IMR-90 (cell line): ENCODE measurements around the gene GAPVD1. TPM values are rescaled to one million over a fixed set of nuclear protein-coding genes. Genes with fewer than 3 reads are reported as not detected.

Experiments
- ATAC-seq: fragments of 200-7000 bp; cut with Tn5 transposase; 2 replicates; pipeline ENCODE4 v1.9.1; 2020; ENCODE audit warnings: low read depth, mild to moderate bottlenecking, moderate library complexity
- BruUV-seq: library from RNA; stranded (reverse); fragments of 400-500 nt; replicated peaks from 2 replicates; lab custom pipeline; 2021; lab: Mats Ljungman, UMichigan
- CTCF ChIA-PET: fragments of 300-600 bp; formaldehyde crosslinking; extraction: SDS; loops from one replicate; lab custom pipeline; 2021; ENCODE audit warnings: antibody characterized with exemption; lab: Yijun Ruan, JAX
- POLR2A ChIA-PET: fragments of 300-600 bp; sonication (Branson Sonifier 250); formaldehyde crosslinking; loops from one replicate; lab custom pipeline; 2022; ENCODE audit warnings: antibody characterized with exemption; ENCODE audit not compliant: unreplicated experiment; lab: Charles Lee
- DNase-seq: peaks from one replicate; pipeline ENCODE4 v3.0.0; 2013
- H2AFZ ChIP-seq: replicated peaks from 2 replicates; pipeline ENCODE3; 2013; ENCODE audit warnings: low read length, mild to moderate bottlenecking; ENCODE audit not compliant: poor library complexity
- H2AK5ac ChIP-seq: 2 replicates; pipeline ENCODE4 v1.6.1; 2013; ENCODE audit warnings: low read depth, low read length, inconsistent platforms
- H2AK9ac ChIP-seq: replicated peaks from 2 replicates; pipeline ENCODE3; 2013; ENCODE audit warnings: mild to moderate bottlenecking, low read depth, low read length, moderate library complexity; ENCODE audit not compliant: poor library complexity
- H2BK120ac ChIP-seq: 2 replicates; pipeline ENCODE4 v1.6.1; 2013; ENCODE audit warnings: low read depth, low read length, inconsistent platforms
- H2BK15ac ChIP-seq: 3 replicates; pipeline ENCODE4 v1.6.1; 2013; ENCODE audit warnings: low read depth, low read length, inconsistent platforms
- H2BK20ac ChIP-seq: 2 replicates; pipeline ENCODE4 v1.6.1; 2013; ENCODE audit warnings: low read depth, mild to moderate bottlenecking, inconsistent platforms, low read length, moderate library complexity
- H2BK5ac ChIP-seq: 2 replicates; pipeline ENCODE4 v1.6.1; 2013; ENCODE audit warnings: mild to moderate bottlenecking, low read depth, low read length, inconsistent platforms; ENCODE audit not compliant: poor library complexity, severe bottlenecking
- H3K14ac ChIP-seq: replicated peaks from 2 replicates; pipeline ENCODE4 v1.6.1; 2013; ENCODE audit warnings: low read depth, low read length, inconsistent platforms
- H3K18ac ChIP-seq: 2 replicates; pipeline ENCODE4 v1.6.1; 2013; ENCODE audit warnings: low read depth, low read length, control low read depth
- H3K23ac ChIP-seq: 2 replicates; pipeline ENCODE4 v1.6.1; 2013; ENCODE audit warnings: low read depth, low read length, inconsistent platforms
- H3K27ac ChIP-seq: 2 replicates; pipeline ENCODE4 v1.5.1; 2013; ENCODE audit warnings: mild to moderate bottlenecking, control low read depth, low read length; ENCODE audit not compliant: insufficient read depth
- H3K27me3 ChIP-seq: 2 replicates; pipeline ENCODE4 v1.6.1; 2013; ENCODE audit warnings: low read length; ENCODE audit not compliant: control insufficient read depth, insufficient read depth
- H3K36me3 ChIP-seq: 2 replicates; pipeline ENCODE4 v1.6.1; 2013; ENCODE audit warnings: low read length, mixed read lengths; ENCODE audit not compliant: control insufficient read depth, insufficient read depth
- H3K4ac ChIP-seq: 2 replicates; pipeline ENCODE4 v1.6.1; 2013; ENCODE audit warnings: low read depth, low read length, inconsistent platforms
- H3K4me1 ChIP-seq: 2 replicates; pipeline ENCODE4 v1.6.1; 2013; ENCODE audit warnings: low read length, mixed read lengths; ENCODE audit not compliant: control insufficient read depth, insufficient read depth
- H3K4me2 ChIP-seq: 2 replicates; pipeline ENCODE4 v1.6.1; 2013; ENCODE audit warnings: low read depth, mild to moderate bottlenecking, control low read depth, low read length, moderate library complexity
- H3K4me3 ChIP-seq: 2 replicates; pipeline ENCODE4 v1.5.1; 2013; ENCODE audit warnings: low read depth, mild to moderate bottlenecking, control low read depth, low read length, moderate library complexity; ENCODE audit not compliant: insufficient read depth
- H3K56ac ChIP-seq: 2 replicates; pipeline ENCODE4 v1.6.1; 2013; ENCODE audit warnings: low read length, inconsistent platforms; ENCODE audit not compliant: insufficient read depth; ENCODE audit errors: extremely low read depth
- H3K79me1 ChIP-seq, 2 experiments: 2 replicates each; pipeline ENCODE4 v1.6.1; 2013; ENCODE audit warnings: low read length in 2 of 2, inconsistent platforms in 1 of 2, low read depth in 1 of 2
- H3K9ac ChIP-seq: 2 replicates; pipeline ENCODE4 v1.6.1; 2013; ENCODE audit warnings: low read depth, low read length, control low read depth
- H3K9me1 ChIP-seq: 2 replicates; pipeline ENCODE4 v1.6.1; 2013; ENCODE audit warnings: low read length, inconsistent platforms; ENCODE audit not compliant: insufficient read depth
- H3K9me3 ChIP-seq: 2 replicates; pipeline ENCODE4 v1.6.1; 2013; ENCODE audit warnings: low read length; ENCODE audit not compliant: control insufficient read depth, insufficient read depth
- H4K20me1 ChIP-seq: 2 replicates; pipeline ENCODE4 v1.6.1; 2013; ENCODE audit warnings: low read length, inconsistent platforms; ENCODE audit not compliant: insufficient read depth
- H4K5ac ChIP-seq: 2 replicates; pipeline ENCODE4 v1.6.1; 2013; ENCODE audit warnings: mild to moderate bottlenecking, low read depth, low read length, control low read depth
- H4K8ac ChIP-seq, 2 experiments: 2 replicates each; pipeline ENCODE4 v1.6.1; 2013; ENCODE audit warnings: low read depth in 2 of 2, low read length in 2 of 2, control low read depth in 1 of 2, inconsistent platforms in 1 of 2
- H4K91ac ChIP-seq: 2 replicates; pipeline ENCODE4 v1.6.1; 2013; ENCODE audit warnings: low read depth, low read length, inconsistent platforms; ENCODE audit not compliant: insufficient read depth
- CEBPB ChIP-seq: IDR thresholded peaks from 2 replicates; pipeline ENCODE4 v1.6.1; 2012; ENCODE audit warnings: low read depth, low read length, improper control_type of control experiment
- FOS ChIP-seq: fragments of 150-350 bp; IDR thresholded peaks from 2 replicates; pipeline ENCODE4 v1.6.1; 2016; ENCODE audit warnings: low read depth, low read length
- MAFK ChIP-seq: IDR thresholded peaks from 2 replicates; pipeline ENCODE4 v1.6.1; 2012; ENCODE audit warnings: low read depth, low read length, improper control_type of control experiment
- MAZ ChIP-seq: IDR thresholded peaks from 2 replicates; pipeline ENCODE4 v1.6.1; 2012; ENCODE audit warnings: low read depth, mild to moderate bottlenecking, low read length, improper control_type of control experiment, moderate library complexity, borderline replicate concordance
- MXI1 ChIP-seq: IDR thresholded peaks from 2 replicates; pipeline ENCODE4 v1.6.1; 2012; ENCODE audit warnings: low read depth, mild to moderate bottlenecking, low read length, moderate library complexity, borderline replicate concordance
- POLR2A ChIP-seq: IDR thresholded peaks from 2 replicates; pipeline ENCODE4 v1.6.1; 2012; ENCODE audit warnings: mild to moderate bottlenecking, low read depth, low read length
- RFX5 ChIP-seq: IDR thresholded peaks from 2 replicates; pipeline ENCODE4 v1.8.0; 2012; ENCODE audit warnings: low read depth, mild to moderate bottlenecking, low read length, moderate library complexity
- WGBS, 2 experiments: methylation state at CpG; one replicate each; pipeline versions ENCODE4 v1.1.5 to v1.1.7; 2013; ENCODE audit warnings: missing lambda C conversion rate in 2 of 2; ENCODE audit not compliant: insufficient read length in 1 of 2; ENCODE audit errors: extremely low coverage in 2 of 2; 5-methylcytosine and 5-hydroxymethylcytosine counted together
- dilution Hi-C: fragments of 300-500 bp; cut with HindIII; formaldehyde crosslinking; loops from one replicate; pipeline ENCODE4 v1.14.3; 2018; ENCODE audit warnings: low sequenced_read_pairs; ENCODE audit not compliant: unreplicated experiment
- in situ Hi-C: fragments of 300-500 bp; cut with MboI; formaldehyde crosslinking; loops from 3 replicates; pipeline ENCODE4 v1.14.3; 2019; ENCODE audit warnings: low sequenced_read_pairs, inconsistent platforms, mixed read lengths
- intact Hi-C: fragments of 100-400 bp; cut with micrococcal nuclease; formaldehyde crosslinking; loops from 2 replicates; pipeline ENCODE4 v1.10.0; 2022
- polyA plus RNA-seq, 3 experiments: library from polyadenylated mRNA; depleted of rRNA; stranded (reverse); fragments of >200 nt; gene quantifications; 2 replicates each; pipeline ENCODE4 v1.2.3, GENCODE V29; 2012; ENCODE audit warnings: low replicate concordance in 1 of 3
- total RNA-seq: library from RNA; depleted of rRNA; stranded (reverse); fragments of >200 nt; gene quantifications from 2 replicates; pipeline ENCODE4 v1.2.3, GENCODE V29; 2012

The GAPVD1 gene
- total and polyA plus RNA-seq, 2 of the 4 experiments (the other 2 are of a cell fraction): 13.8 to 50.9 TPM

DNA sequence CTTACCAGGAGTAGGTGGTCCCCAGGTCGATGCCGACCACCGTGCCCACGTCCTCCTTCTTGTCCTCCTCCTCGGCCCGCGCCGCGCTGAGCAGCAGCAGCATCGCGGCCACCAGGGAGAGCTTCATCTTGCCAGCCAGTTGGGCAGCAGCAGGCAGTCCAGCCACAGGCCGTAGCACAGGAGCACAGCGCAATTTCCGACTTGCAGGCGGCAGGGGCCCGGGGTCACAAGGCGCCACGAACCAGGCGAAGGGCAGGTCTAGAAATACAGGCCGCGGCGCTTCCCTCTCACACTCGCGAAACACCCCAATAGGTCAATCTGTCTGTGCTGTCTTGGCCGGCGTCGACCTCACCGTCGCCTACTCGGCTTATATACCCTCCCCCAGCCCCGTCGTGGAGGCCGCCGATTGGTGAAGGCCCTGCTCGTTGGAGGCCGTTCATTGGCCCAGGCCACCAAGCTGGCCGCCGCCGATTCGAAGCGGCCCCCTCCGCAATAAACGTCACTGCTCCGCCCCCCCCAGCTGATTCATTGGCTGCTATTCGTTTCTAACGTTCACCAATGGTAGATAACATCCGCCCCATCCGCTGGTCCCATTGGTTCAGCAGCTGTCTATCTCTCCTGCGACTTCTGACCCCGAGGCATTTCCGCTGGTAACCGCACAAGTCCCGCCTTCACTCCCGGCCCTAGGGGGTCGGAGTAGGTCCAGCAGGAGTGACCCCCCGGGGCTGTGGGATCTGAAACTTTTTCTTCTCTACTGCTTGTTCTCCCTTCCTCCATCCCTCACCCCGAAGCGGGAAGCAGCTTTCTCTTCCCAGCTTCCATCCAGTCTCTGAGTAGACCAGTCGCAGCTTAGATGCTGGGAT, 20.4 kb upstream of the GAPVD1 start, which contains the start of gene HSPA5:
TSS of gene HSPA5 (minus strand) at position 344 of the 863 bp plus-strand sequence. CDS start at position 127, 217 bp downstream.
- no peaks in the 10 kb centered on the region; the same call in 1 of the 2 replicates for H3K9me1 ChIP-seq
- H3K27me3 ChIP-seq: no peaks in the 10 kb centered on the region
- peaks cover 48% of the 10 kb centered on the region for H4K20me1 ChIP-seq
- H3K9ac ChIP-seq: peak within 1 kb of the TSS; percentile 99
- peak within 1 kb of the TSS; percentile 85 for H3K18ac ChIP-seq
- TF ChIP-seq RFX5: peak; percentile 29; the same call in 1 of the 2 replicates
- no peak for TF ChIP-seq CEBPB
- peak; percentile 99 for TF ChIP-seq POLR2A
- no peak for TF ChIP-seq MAFK
- 0 out of 2 replicates have a peak, but pooled peaks have one; percentile 10 for TF ChIP-seq MXI1
- TF ChIP-seq MAZ: peak; percentile 96; the same call in 1 of the 2 replicates
- peak; percentile 60; the same call in 1 of the 2 replicates for TF ChIP-seq FOS
- H2AK5ac ChIP-seq: peak within 1 kb of the TSS; percentile 100
- ChIA-PET POLR2A (interaction anchor here (0.5 to 1.3 kb wide), 8 partner anchors 9 to 101 kb away, joined by 3 to 6 read pairs (median 3); no protein-coding TSS in a partner anchor), CTCF (interaction anchor here (0.7 kb wide), 1 partner anchor 555 kb away, joined by 3 read pairs; no protein-coding TSS in a partner anchor)
- peaks cover 4 to 30% of the 10 kb centered on the region in 2 experiments; a peak in 3 of 4 replicates for H3K79me1 ChIP-seq
- BruUV-seq: TSS peak; percentile 72
- peak within 1 kb of the TSS; percentile 95 for H2BK5ac ChIP-seq
- H2BK20ac ChIP-seq: peak within 1 kb of the TSS; percentile 75
- H3K23ac ChIP-seq: peak within 1 kb of the TSS; percentile 93
- DNase-seq (peak; percentile 100), ATAC-seq (peak; percentile 89)
- no peaks in the 10 kb centered on the region for H3K9me3 ChIP-seq
- intact Hi-C loops: no loop called here
- peak within 1 kb of the TSS; percentile 92 for H2BK120ac ChIP-seq
- peak within 1 kb of the TSS; percentile 99 for H4K91ac ChIP-seq
- H4K8ac ChIP-seq: peak within 1 kb of the TSS; percentile 100
- 0% methylated on average over 17 of the region's 59 CpGs; no CpG with 5 or more reads in 1 of the 2 experiments for WGBS, 2 experiments
- H2BK15ac ChIP-seq: peak within 1 kb of the TSS; percentile 85
- H3K14ac ChIP-seq: peak within 1 kb of the TSS; percentile 99
- H4K5ac ChIP-seq: peak within 1 kb of the TSS; percentile 94
- peak within 1 kb of the TSS; percentile 99 for H3K56ac ChIP-seq
- peak within 1 kb of the TSS; percentile 98 for H3K27ac ChIP-seq
- H2AK9ac ChIP-seq: peak within 1 kb of the TSS; percentile 100
- dilution Hi-C loops: no loop called here
- H3K4me3 ChIP-seq: peak within 1 kb of the TSS; percentile 80
- in situ Hi-C loops: no loop called here
- peaks cover 4% of the 10 kb centered on the region for H3K4me1 ChIP-seq
- H3K4ac ChIP-seq: peak within 1 kb of the TSS; percentile 99
- peak within 1 kb of the TSS; percentile 93 for H2AFZ ChIP-seq
- H3K36me3 ChIP-seq: peaks cover 24% of the 10 kb centered on the region
- H3K4me2 ChIP-seq: peak within 1 kb of the TSS; percentile 84
